Erythroblast (primary cell): Measurements from ENCODE around the gene LRBA.

Experiments
- GATA1 ChIP-seq: IDR thresholded peaks from 2 replicates; pipeline ENCODE4 v1.6.1; 2011; ENCODE audit warnings: low read depth, mild to moderate bottlenecking, control low read depth, low read length, moderate library complexity
- POLR2A ChIP-seq: IDR thresholded peaks from 2 replicates; pipeline ENCODE4 v1.6.1; 2011; ENCODE audit warnings: mild to moderate bottlenecking, low read length

DNA sequence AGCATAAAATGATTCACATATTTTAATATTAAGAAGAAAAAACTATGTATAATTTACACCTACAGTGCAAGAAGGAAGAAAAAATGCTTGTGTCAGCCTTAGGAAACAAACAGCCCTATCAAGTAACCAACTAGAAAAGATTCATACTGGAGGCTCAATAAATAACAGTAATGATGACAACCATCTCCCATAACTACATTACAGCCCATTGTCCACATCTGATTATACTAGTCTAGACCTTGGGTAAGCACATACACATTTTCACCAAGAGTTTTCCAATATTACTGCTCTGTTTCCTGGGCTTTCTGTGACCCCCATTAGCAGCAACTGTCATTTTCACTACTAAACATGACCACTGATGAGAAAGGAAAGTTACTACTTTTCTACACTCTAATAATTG lies 263.4 kb downstream of the LRBA start:
- TF ChIP-seq POLR2A (no peak), GATA1 (no peak)
